Jurkat, Clone E6-1 (cell line): ENCODE data around the gene FBN2.
A peak's percentile ranks its signal among the peaks of the same experiment; 100 is the strongest.
"Not testable (repeated sequence)": the region's sequence is repeated elsewhere in the genome, so short reads cannot be mapped to it uniquely, and the experiment has no call there.

Source experiments
- DNase-seq: peaks from one replicate; pipeline ENCODE4 v3.0.0-alpha.2; 2011; ENCODE audit warnings: low read depth, low spot score
- H3K4me3 ChIP-seq: 2 replicates; pipeline ENCODE4 v1.5.1; 2011; ENCODE audit warnings: mild to moderate bottlenecking, low read length, control low read depth, moderate library complexity

FBN2 gene

GRCh38 chr5:128400766-128401165, 137.3 kb downstream of the FBN2 start:
- H3K4me3 ChIP-seq, DNase-seq: not testable (repeated sequence)

- no peak overlapping the region for H3K4me3 ChIP-seq
- no peak for DNase-seq
Measured at GRCh38 chr5:128399111-128399510, 138.9 kb downstream of the FBN2 start.

GRCh38 chr5:128397876-128398275, 140.2 kb downstream of the FBN2 start:
- DNase-seq, result peak; percentile 75
- H3K4me3 ChIP-seq, result no peak overlapping the region

GRCh38 chr5:128395073-128395472, 143.0 kb downstream of the FBN2 start:
- no peak overlapping the region for H3K4me3 ChIP-seq
- no peak for DNase-seq

GRCh38 chr5:128384068-128384467, 154.0 kb downstream of the FBN2 start:
- no peak overlapping the region for H3K4me3 ChIP-seq
- no peak for DNase-seq

- no peak overlapping the region for H3K4me3 ChIP-seq
- no peak for DNase-seq
Measured at GRCh38 chr5:128380337-128380736, 157.7 kb downstream of the FBN2 start.

GRCh38 chr5:128378632-128379031, 159.4 kb downstream of the FBN2 start:
- no peak overlapping the region for H3K4me3 ChIP-seq
- no peak for DNase-seq

- no peak overlapping the region for H3K4me3 ChIP-seq
- no peak for DNase-seq
Measured at GRCh38 chr5:128378196-128378595, 159.8 kb downstream of the FBN2 start.

- no peak for DNase-seq
- H3K4me3 ChIP-seq, result no peak overlapping the region
Measured at GRCh38 chr5:128376577-128376976, 161.5 kb downstream of the FBN2 start.

GRCh38 chr5:128366147-128366546, 171.9 kb downstream of the FBN2 start:
- no peak for DNase-seq
- no peak overlapping the region for H3K4me3 ChIP-seq

GRCh38 chr5:128362370-128362769, 175.7 kb downstream of the FBN2 start:
- H3K4me3 ChIP-seq, result no peak overlapping the region
- no peak for DNase-seq

GRCh38 chr5:128358826-128359225, 179.2 kb downstream of the FBN2 start:
- no peak overlapping the region for H3K4me3 ChIP-seq
- DNase-seq, result no peak

GRCh38 chr5:128357226-128357625, 180.8 kb downstream of the FBN2 start:
- H3K4me3 ChIP-seq, result no peak overlapping the region
- no peak for DNase-seq

GRCh38 chr5:128355961-128356360, 182.1 kb downstream of the FBN2 start:
- no peak for DNase-seq
- H3K4me3 ChIP-seq, result no peak overlapping the region

GRCh38 chr5:128353441-128354107, 184.5 kb downstream of the FBN2 start:
- DNase-seq, result no peak
- H3K4me3 ChIP-seq, result no peak overlapping the region

- no peak overlapping the region for H3K4me3 ChIP-seq
- DNase-seq, result no peak
Measured at GRCh38 chr5:128350705-128351104, 187.3 kb downstream of the FBN2 start.

GRCh38 chr5:128349044-128349858, 188.8 kb downstream of the FBN2 start:
- no peak overlapping the region for H3K4me3 ChIP-seq
- no peak for DNase-seq

GRCh38 chr5:128346038-128346437, 192.0 kb downstream of the FBN2 start:
- DNase-seq, result no peak
- no peak overlapping the region for H3K4me3 ChIP-seq

- H3K4me3 ChIP-seq, result no peak overlapping the region
- DNase-seq, result no peak
Measured at GRCh38 chr5:128345247-128345646, 192.8 kb downstream of the FBN2 start.

GRCh38 chr5:128343168-128343567, 194.9 kb downstream of the FBN2 start:
- DNase-seq, result no peak
- no peak overlapping the region for H3K4me3 ChIP-seq

GRCh38 chr5:128341056-128341455, 197.0 kb downstream of the FBN2 start:
- no peak overlapping the region for H3K4me3 ChIP-seq

More at GRCh38 chr5:128341056-128341455, 197.0 kb downstream of the FBN2 start:
- no peak for DNase-seq
